ENCODE data around the gene OPHN1. TPM values are rescaled to one million over a fixed set of nuclear protein-coding genes. Genes with fewer than 3 reads are reported as not detected.

OPHN1 gene
- total RNA-seq, 2 donors from 2014 or later, result 0.84 to 1.0 TPM

GRCh38 chrX:68190799-68191198, 242.5 kb downstream of the OPHN1 start:
- no peaks in the 10 kb centered on the region for H3K36me3 Mint-ChIP-seq
- H3K27me3 Mint-ChIP-seq, result peaks cover 0 to 31% of the 10 kb centered on the region in 2 donors
- H3K4me1 Mint-ChIP-seq (ENCODE audit: low read depth in 2 of 2), result no peaks in the 10 kb centered on the region
- no peak overlapping the region for H3K27ac Mint-ChIP-seq
- no peak for ATAC-seq
- H3K9me3 Mint-ChIP-seq, result no peaks in the 10 kb centered on the region
- H3K4me3 Mint-ChIP-seq, result no peak overlapping the region
- DNase-seq (ENCODE audit: low spot score), result no peak

- H3K9me3 Mint-ChIP-seq, result no peaks in the 10 kb centered on the region
- H3K4me3 Mint-ChIP-seq, result no peak overlapping the region
- H3K36me3 Mint-ChIP-seq, result no peaks in the 10 kb centered on the region
- no peak overlapping the region for H3K27ac Mint-ChIP-seq
- ATAC-seq (no peak), DNase-seq (ENCODE audit: low spot score) (no peak)
- no peaks in the 10 kb centered on the region for H3K4me1 Mint-ChIP-seq (ENCODE audit: low read depth in 2 of 2)
- peaks cover 0 to 28% of the 10 kb centered on the region in 2 donors for H3K27me3 Mint-ChIP-seq
Measured at GRCh38 chrX:68186552-68187262, 246.6 kb downstream of the OPHN1 start.

- no peak overlapping the region for H3K4me3 Mint-ChIP-seq
- H3K4me1 Mint-ChIP-seq (ENCODE audit: low read depth in 2 of 2), result no peaks in the 10 kb centered on the region
- H3K27me3 Mint-ChIP-seq, result peaks cover 0 to 23% of the 10 kb centered on the region in 2 donors
- H3K27ac Mint-ChIP-seq, result no peak overlapping the region
- no peaks in the 10 kb centered on the region for H3K9me3 Mint-ChIP-seq
- ATAC-seq (no peak), DNase-seq (ENCODE audit: low spot score) (no peak)
- no peaks in the 10 kb centered on the region for H3K36me3 Mint-ChIP-seq
Measured at GRCh38 chrX:68185161-68185560, 248.1 kb downstream of the OPHN1 start.

- Mint-ChIP-seq H3K4me3 (no peak overlapping the region), H3K27ac (no peak overlapping the region), H3K36me3 (no peaks in the 10 kb centered on the region), H3K27me3 (peaks cover 0 to 25% of the 10 kb centered on the region in 2 donors), H3K9me3 (no peaks in the 10 kb centered on the region), H3K4me1 (ENCODE audit: low read depth in 2 of 2) (no peaks in the 10 kb centered on the region)
- DNase-seq (ENCODE audit: low spot score), result no peak
- no peak for ATAC-seq
Measured at GRCh38 chrX:68183612-68184214, 249.6 kb downstream of the OPHN1 start.

- Mint-ChIP-seq H3K27ac (no peak overlapping the region), H3K36me3 (peaks cover 5% of the 10 kb centered on the region), H3K9me3 (no peaks in the 10 kb centered on the region), H3K4me3 (no peak overlapping the region), H3K4me1 (ENCODE audit: low read depth in 2 of 2) (peaks cover 0 to 5% of the 10 kb centered on the region in 2 donors), H3K27me3 (peaks cover 0 to 17% of the 10 kb centered on the region in 2 donors)
- DNase-seq (ENCODE audit: low spot score), result no peak
- ATAC-seq, result no peak
Measured at GRCh38 chrX:68180579-68180978, 252.7 kb downstream of the OPHN1 start.

GRCh38 chrX:68179355-68179754, 253.9 kb downstream of the OPHN1 start:
- no peak overlapping the region for H3K27ac Mint-ChIP-seq
- no peaks in the 10 kb centered on the region for H3K9me3 Mint-ChIP-seq
- H3K27me3 Mint-ChIP-seq, result peaks cover 0 to 15% of the 10 kb centered on the region in 2 donors
- no peak for ATAC-seq
- no peak overlapping the region for H3K4me3 Mint-ChIP-seq
- no peak for DNase-seq (ENCODE audit: low spot score)
- H3K4me1 Mint-ChIP-seq (ENCODE audit: low read depth in 2 of 2), result peaks cover 0 to 5% of the 10 kb centered on the region in 2 donors
- H3K36me3 Mint-ChIP-seq, result peaks cover 5% of the 10 kb centered on the region

- Mint-ChIP-seq H3K4me3 (no peak overlapping the region), H3K27me3 (peaks cover 0 to 24% of the 10 kb centered on the region in 2 donors), H3K36me3 (peaks cover 5% of the 10 kb centered on the region), H3K27ac (no peak overlapping the region), H3K4me1 (ENCODE audit: low read depth in 2 of 2) (peaks cover 0 to 5% of the 10 kb centered on the region in 2 donors), H3K9me3 (no peaks in the 10 kb centered on the region)
- ATAC-seq (peak in 1 of 2 donors; percentile 50), DNase-seq (ENCODE audit: low spot score) (no peak)
Measured at GRCh38 chrX:68177542-68177941, 255.8 kb downstream of the OPHN1 start.

GRCh38 chrX:68175562-68175961, 257.7 kb downstream of the OPHN1 start:
- Mint-ChIP-seq H3K27me3 (peaks cover 0 to 19% of the 10 kb centered on the region in 2 donors), H3K27ac (no peak overlapping the region)
- no peak for ATAC-seq

GRCh38 chrX:68163441-68163840, 269.9 kb downstream of the OPHN1 start:
- Mint-ChIP-seq H3K4me1 (ENCODE audit: low read depth in 2 of 2) (no peaks in the 10 kb centered on the region), H3K36me3 (no peaks in the 10 kb centered on the region), H3K4me3 (no peak overlapping the region), H3K27ac (no peak overlapping the region), H3K27me3 (peaks cover 0 to 19% of the 10 kb centered on the region in 2 donors), H3K9me3 (no peaks in the 10 kb centered on the region)
- no peak for ATAC-seq
- no peak for DNase-seq (ENCODE audit: low spot score)

More at GRCh38 chrX:68175562-68175961, 257.7 kb downstream of the OPHN1 start:
- no peak for DNase-seq (ENCODE audit: low spot score)
- Mint-ChIP-seq H3K9me3 (no peaks in the 10 kb centered on the region), H3K4me1 (ENCODE audit: low read depth in 2 of 2) (peaks cover 0 to 5% of the 10 kb centered on the region in 2 donors), H3K4me3 (no peak overlapping the region), H3K36me3 (peaks cover 5% of the 10 kb centered on the region)

GRCh38 chrX:68147848-68148247, 285.4 kb downstream of the OPHN1 start:
- H3K36me3 Mint-ChIP-seq, result no peaks in the 10 kb centered on the region
- H3K4me1 Mint-ChIP-seq (ENCODE audit: low read depth in 2 of 2), result no peaks in the 10 kb centered on the region
- no peaks in the 10 kb centered on the region for H3K9me3 Mint-ChIP-seq
- H3K27me3 Mint-ChIP-seq, result peaks cover 0 to 23% of the 10 kb centered on the region in 2 donors
- H3K4me3 Mint-ChIP-seq, result no peak overlapping the region
- no peak for ATAC-seq
- no peak for DNase-seq (ENCODE audit: low spot score)
- no peak overlapping the region for H3K27ac Mint-ChIP-seq

GRCh38 chrX:68146054-68146453, 287.2 kb downstream of the OPHN1 start:
- Mint-ChIP-seq H3K9me3 (no peaks in the 10 kb centered on the region), H3K27me3 (peaks cover 0 to 17% of the 10 kb centered on the region in 2 donors), H3K27ac (no peak overlapping the region), H3K4me3 (no peak overlapping the region), H3K4me1 (ENCODE audit: low read depth in 2 of 2) (no peaks in the 10 kb centered on the region), H3K36me3 (no peaks in the 10 kb centered on the region)
- no peak for DNase-seq (ENCODE audit: low spot score)
- ATAC-seq, result no peak

GRCh38 chrX:68139791-68140190, 293.5 kb downstream of the OPHN1 start:
- Mint-ChIP-seq H3K9me3 (no peaks in the 10 kb centered on the region), H3K4me1 (ENCODE audit: low read depth in 2 of 2) (no peaks in the 10 kb centered on the region), H3K27me3 (peaks cover 0 to 16% of the 10 kb centered on the region in 2 donors), H3K27ac (no peak overlapping the region), H3K36me3 (no peaks in the 10 kb centered on the region), H3K4me3 (no peak overlapping the region)
- ATAC-seq (no peak), DNase-seq (ENCODE audit: low spot score) (no peak)

- no peaks in the 10 kb centered on the region for H3K4me1 Mint-ChIP-seq (ENCODE audit: low read depth in 2 of 2)
Measured at GRCh38 chrX:68133181-68133580, 300.1 kb downstream of the OPHN1 start.

GRCh38 chrX:68132749-68133148, 300.5 kb downstream of the OPHN1 start:
- no peak for DNase-seq (ENCODE audit: low spot score)
- no peak for ATAC-seq
- Mint-ChIP-seq H3K4me3 (no peak overlapping the region), H3K9me3 (no peaks in the 10 kb centered on the region), H3K27me3 (no peaks in the 10 kb centered on the region), H3K27ac (no peak overlapping the region), H3K36me3 (no peaks in the 10 kb centered on the region), H3K4me1 (ENCODE audit: low read depth in 2 of 2) (no peaks in the 10 kb centered on the region)

More at GRCh38 chrX:68133181-68133580, 300.1 kb downstream of the OPHN1 start:
- Mint-ChIP-seq H3K36me3 (no peaks in the 10 kb centered on the region), H3K27me3 (no peaks in the 10 kb centered on the region), H3K9me3 (no peaks in the 10 kb centered on the region), H3K27ac (no peak overlapping the region), H3K4me3 (no peak overlapping the region)
- ATAC-seq (no peak), DNase-seq (ENCODE audit: low spot score) (no peak)

Data from natural killer cell treated with Interleukin-12 subunit alpha and Interleukin-12 subunit beta and Interleukin-15 and Interleukin-18, amount 100 ng/mL, for 72 hours (primary cell).